Suppressor macrophage treated with lipopolysaccharide for 1 hour (primary cell): ENCODE data around the gene PLP2.
"Not testable (repeated sequence)": the region's sequence is repeated elsewhere in the genome, so short reads cannot be mapped to it uniquely, and the experiment has no call there.

Source experiments
- DNase-seq, 3 donors: peaks; one replicate each; pipeline ENCODE4 v3.0.0-alpha.2; 2020 to 2022

PLP2 gene, protein sequence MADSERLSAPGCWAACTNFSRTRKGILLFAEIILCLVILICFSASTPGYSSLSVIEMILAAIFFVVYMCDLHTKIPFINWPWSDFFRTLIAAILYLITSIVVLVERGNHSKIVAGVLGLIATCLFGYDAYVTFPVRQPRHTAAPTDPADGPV

DNA sequence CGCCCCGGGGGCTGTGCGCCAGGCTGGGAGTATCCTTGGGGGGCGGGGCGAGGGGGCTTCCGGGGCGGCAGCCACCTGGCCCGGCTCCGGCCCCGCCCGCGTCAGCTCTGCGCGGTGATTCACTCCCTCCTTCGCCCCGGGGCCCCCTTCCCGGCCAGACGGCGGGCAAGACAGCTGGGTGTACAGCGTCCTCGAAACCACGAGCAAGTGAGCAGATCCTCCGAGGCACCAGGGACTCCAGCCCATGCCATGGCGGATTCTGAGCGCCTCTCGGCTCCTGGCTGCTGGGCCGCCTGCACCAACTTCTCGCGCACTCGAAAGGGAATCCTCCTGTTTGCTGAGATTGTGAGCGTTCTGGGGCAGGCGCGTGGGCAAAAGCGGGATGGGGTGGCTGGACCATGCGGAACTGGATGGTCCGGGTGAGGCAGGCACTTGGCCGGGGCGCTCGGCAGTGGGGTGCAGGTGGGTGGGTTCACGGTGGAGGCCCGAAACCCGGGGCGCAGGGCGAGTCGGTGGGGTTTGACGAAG, at the start of gene PLP2:
PLP2 (plus strand) TSS at position 147 of the 528 bp plus-strand sequence; CDS start at position 250, 103 bp downstream.
- peak; percentile 54 to 71 (median 58) for DNase-seq

DNA sequence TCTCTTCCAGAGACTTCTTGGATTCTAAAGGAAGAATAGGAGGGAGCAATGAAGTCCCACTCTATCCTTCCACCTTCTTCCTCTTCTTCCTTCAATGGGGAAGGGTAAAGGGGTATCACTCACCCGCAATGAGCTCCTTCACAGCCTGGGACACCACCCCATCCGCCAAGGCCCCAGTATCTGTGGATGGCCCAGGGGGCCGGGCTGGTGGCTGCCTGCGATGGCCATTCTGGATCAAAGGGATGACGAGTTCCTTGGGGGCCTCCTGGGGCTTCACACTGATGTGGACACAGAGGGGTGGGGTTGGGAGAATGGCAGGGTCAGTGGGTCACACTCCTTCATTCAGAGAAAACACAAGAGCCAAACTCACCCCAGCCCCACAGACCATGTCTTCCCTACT, 49.2 kb upstream of the PLP2 start:
- DNase-seq: no peak

DNA sequence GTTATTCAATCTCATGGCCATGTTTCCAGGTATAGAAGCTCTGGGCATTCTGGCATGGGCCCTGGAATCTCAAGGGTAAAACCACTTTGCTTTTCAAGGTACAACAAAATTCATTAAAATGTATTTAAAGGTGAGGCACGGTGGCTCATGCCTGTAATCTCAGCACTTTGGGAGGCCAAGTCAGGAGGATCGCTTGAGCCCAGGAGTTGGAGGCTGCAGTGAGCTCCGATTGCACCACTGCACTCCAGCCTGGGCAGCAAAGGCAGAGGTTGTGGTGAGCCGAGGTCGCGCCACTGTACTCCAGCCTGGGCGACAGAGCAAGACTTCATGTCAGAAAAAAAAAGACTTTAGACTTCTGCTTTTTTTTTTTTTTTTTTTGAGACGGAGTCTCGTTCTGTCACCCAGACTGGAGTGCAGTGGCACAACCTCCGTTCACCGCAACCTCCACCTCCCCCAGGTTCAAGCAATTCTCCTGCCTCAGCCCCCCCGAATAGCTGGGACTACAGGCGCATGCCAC, 43.9 kb upstream of the PLP2 start:
- DNase-seq: not testable (repeated sequence)

DNA sequence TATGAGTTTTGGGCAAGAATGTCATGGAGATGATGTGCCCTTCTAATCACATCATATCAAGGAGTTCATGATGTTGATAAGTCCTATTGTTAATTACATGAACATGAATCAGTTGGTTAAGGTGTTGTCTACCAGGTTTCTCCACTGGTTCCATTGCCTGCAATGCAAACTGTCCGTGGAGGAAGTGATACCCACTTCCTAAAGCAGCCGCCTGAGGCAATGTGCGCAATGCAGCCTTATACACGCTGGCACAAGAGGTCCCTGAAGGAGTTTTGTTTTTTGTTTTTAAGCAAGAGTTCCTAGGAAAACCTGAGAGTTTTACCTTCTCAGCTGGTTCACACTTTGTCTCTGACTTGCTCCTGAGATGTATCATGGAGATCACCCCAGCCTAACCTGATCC, 42.3 kb upstream of the PLP2 start:
- peak; percentile 31 to 46 (median 35) for DNase-seq

DNA sequence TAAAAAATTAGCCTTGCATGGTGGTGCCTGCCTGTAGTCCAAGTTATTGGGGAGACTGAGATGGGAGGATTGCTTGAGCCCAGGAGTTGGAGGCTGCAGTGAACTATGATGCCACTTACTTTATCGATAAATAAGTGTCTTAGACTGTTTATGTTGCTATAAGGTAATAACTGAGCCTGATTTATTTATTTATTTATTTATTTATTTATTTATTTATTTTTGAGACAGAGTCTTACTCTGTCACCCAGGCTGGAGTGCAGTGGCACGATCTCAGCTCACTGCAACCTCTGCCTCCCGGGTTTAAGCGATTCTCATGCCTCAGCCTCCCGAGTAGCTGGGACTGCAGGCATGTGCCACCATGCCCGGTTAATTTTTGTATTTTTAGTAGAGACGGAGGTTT, 39.4 kb upstream of the PLP2 start:
- not testable (repeated sequence) for DNase-seq

DNA sequence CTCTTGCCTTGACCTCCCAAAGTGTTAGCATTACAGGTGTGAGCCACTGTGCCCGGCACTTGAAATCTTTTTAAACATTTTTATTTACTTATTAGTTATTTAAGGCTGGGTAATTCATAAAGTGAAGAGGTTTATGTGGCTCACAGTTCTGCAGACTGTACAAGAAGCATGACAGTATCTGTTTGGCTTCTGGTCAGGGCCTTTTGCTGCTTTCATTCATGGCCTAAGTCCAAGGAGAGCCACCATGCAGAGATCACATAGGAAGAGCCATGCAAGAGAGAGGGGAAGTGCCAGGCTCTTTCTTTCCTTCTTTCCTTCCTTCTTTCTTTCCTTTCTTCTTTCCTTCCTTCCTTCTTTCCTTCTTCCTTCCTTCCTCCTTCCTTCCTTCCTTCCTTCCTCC, 37.9 kb upstream of the PLP2 start:
- no peak for DNase-seq

DNA sequence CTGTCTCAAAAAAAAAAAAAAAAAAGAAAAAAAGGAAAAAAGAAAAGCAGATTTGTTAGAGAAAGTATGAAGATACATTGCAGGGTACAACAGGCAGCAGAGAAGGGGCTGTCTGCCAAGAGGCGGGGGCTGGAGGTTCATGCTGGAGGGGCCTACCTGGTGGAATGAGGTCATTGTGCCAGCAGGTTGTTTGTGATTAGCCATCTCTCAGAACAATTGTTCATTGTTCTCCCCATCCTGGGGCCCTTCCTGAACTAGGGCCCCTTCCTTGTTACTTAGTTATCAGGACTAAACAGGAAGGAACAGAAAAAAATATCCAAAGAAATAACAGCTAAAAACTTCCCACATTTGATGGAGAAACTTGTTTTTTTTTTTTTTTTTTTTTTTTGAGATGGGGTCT, 34.2 kb upstream of the PLP2 start:
- no peak for DNase-seq

DNA sequence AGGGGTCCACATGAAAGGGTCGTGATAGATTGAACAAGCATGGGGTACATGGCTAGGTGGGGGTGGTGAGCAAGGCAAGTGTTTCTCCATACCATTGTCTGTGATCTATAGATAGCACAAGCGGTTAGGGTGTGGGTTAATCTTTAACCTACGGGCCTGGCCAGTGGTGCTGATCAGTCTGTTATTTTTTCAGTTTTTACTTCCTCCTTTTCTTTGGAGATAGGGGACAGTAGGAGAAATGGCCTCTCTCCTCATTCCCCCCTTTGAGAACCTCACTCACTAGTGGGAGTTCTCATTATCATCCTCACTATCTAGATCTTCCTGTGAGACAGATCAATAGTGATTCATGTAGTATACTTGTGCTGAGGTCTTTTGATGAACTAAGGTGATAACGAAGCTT, 32.0 kb upstream of the PLP2 start:
- DNase-seq: no peak

DNA sequence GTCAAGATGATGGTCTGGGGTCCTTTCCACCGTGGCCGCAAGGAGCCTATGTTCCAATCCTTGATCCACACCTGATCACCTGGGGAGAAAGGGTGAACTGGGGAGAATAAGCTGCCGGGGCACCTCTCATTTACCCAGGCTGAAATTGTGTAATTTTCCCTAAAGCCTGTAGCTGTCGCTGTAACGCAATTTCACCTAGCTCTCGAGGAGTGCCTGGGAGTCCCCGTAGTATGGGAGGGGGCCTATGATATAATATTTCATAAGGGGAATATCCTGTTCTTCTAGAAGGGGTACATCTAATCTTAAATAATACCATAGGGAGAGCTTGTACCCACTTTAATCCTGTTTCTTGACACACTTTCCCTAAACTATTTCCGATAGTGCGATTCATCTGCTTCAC, 29.4 kb upstream of the PLP2 start:
- peak in 1 of 3 donors; percentile 14 for DNase-seq

DNA sequence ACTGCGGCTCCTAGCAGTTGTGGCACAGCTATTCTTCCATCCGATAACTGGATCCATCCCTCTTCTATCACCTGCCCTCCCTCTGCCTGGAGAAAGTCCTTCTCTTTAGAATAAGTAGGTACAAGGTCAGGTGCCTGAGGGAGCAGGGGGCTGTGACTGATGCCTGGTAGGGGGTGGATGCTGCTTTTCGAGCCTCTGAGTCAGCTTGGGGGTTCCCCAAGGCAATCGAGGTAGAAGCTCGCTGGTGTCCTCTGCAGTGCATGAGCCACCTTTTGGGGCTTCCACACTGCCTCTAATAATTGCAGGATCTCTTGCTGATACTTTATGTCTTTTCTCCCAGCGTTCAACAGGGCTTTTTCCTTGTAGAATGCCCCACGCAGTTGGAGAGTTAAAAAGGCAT, 28.5 kb upstream of the PLP2 start:
- DNase-seq: not testable (repeated sequence)

DNA sequence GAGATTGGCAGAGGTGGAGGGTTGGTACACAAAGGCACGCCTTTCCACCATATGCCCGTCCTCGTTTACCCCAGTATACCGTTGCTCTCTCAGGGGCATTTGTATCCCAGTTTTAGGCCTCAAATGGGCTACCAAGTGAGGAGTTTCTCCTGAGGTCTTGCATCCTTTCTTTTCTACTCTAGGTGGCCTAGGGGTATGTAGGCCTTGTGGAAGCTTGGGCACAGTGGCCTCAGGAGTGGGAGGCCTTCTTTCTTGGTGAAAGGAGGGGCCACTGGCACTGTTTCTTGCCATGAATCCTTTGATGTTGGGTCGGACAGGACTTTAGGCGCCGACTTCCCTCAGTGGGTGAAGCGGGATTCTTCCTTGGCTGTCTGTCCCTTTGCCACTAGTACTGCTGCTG, 24.4 kb upstream of the PLP2 start:
- no peak for DNase-seq

DNA sequence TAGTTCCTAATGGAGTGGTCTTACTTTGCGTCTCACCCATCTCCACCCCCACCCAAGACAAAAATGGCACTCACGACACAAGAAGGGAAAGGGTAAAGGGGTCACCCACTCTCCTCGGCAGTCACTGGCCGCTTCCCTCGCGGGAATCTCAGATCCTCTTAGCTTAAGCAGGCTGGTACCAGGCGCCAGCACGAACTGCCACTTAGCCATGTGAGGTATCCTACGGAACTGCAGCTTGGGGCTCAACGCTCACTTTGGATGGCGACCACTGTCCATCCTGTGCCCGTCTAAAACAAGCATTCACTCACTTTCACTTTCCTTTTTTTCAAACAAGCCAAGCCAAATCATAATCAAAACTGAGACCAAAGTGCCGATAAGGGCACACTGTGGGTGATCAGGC, 23.8 kb upstream of the PLP2 start:
- DNase-seq: no peak

DNA sequence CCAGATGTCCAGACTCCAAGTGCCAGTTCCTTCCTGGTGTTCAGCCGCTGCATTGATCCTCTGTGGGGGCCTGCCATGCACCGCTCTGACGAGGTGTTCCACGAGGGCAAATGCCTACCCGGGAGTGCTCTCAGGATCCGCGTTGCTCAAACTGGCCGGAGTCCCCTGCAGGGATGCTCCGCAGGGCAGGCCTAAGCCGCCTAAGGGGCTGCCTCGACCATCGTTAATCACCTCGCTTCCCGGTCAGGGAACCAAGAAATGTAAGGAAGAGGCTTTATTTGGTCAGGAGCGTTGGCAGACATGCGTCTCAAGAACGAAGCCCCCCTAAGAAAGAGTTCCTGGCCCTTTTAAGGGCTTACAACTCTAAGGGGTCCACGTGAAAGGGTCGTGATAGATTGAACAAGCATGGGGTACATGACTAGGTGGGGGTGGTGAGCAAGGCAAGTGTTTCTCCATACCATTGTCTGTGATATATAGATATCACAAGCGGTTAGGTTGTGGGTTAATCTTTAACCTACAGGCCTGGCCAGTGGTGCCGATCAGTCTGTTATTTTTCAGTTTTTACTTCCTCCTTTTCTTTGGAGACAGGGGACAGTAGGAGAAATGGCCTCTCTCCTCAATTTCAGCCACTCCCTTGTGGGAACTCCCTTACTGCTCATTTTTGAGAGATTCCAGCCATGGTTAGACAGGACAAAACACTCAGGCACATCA, 23.2 kb upstream of the PLP2 start:
- DNase-seq: peak; percentile 21 to 33 (median 29)

DNA sequence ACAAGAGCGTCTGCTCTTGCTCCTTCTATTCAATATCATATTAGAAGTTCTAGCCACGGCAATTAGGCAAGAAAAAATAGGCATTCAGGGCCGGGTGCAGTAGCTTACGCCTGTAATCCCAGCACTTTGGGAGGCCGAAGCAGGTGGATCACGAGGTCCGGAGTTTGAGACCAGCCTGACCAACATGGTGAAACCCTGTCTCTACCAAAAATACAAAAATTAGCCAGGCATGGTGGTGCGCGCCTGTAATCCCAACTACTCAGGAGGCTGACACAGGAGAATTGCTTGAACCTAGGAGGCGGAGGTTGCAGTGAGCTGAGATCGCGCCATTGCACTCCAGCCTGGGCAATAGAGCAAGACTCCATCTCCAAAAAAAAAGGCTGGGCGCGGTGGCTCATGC, 22.4 kb upstream of the PLP2 start:
- DNase-seq: not testable (repeated sequence)

DNA sequence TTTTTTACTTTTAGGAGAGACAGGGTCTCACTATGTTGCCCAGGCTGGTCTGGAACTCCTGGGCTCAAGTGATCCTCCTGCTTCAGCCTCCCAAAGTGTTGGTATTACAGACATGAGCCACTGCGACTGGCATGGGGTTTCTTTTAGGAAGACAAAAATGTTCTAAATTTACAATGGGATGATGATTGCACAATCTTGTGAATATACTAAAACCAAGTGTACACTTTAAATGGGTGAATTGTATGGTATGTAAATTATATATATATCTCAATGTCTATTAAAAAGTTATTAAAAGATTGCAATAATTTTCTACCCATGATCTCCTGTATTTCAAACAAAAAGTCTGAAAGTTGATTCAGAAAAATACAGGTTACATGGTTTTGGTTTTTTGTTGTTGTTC, 18.2 kb upstream of the PLP2 start:
- DNase-seq: no peak

DNA sequence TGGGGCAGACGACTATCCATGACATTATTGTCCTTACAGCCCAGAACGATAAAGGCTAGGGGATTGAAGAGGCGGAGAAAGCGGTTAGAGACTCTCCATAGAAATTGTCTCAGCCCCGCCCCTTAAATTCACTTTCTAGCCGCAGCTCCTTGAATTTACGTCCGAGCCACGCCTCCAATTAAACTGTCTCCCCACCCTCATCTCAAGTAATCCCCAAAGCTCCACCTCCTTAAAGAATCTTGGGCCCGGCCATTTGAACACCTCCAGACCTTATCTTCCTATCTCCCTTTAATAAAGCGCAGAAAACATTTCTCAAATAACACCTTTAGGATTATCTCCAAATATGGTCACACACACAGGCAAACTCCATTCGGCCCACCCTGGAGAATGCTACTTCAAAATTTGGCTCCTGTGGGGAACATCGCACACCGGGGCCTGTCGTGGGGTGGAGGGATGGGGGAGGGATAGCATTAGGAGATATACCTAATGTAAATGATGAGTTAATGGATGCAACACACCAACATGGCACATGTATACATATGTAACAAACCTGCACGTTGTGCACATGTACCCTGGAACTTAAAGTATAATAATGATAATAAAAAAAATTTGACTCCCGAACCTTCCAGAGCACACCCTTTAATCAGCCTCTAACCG, 16.3 kb upstream of the PLP2 start:
- DNase-seq: peak; percentile 29 to 56 (median 33)

DNA sequence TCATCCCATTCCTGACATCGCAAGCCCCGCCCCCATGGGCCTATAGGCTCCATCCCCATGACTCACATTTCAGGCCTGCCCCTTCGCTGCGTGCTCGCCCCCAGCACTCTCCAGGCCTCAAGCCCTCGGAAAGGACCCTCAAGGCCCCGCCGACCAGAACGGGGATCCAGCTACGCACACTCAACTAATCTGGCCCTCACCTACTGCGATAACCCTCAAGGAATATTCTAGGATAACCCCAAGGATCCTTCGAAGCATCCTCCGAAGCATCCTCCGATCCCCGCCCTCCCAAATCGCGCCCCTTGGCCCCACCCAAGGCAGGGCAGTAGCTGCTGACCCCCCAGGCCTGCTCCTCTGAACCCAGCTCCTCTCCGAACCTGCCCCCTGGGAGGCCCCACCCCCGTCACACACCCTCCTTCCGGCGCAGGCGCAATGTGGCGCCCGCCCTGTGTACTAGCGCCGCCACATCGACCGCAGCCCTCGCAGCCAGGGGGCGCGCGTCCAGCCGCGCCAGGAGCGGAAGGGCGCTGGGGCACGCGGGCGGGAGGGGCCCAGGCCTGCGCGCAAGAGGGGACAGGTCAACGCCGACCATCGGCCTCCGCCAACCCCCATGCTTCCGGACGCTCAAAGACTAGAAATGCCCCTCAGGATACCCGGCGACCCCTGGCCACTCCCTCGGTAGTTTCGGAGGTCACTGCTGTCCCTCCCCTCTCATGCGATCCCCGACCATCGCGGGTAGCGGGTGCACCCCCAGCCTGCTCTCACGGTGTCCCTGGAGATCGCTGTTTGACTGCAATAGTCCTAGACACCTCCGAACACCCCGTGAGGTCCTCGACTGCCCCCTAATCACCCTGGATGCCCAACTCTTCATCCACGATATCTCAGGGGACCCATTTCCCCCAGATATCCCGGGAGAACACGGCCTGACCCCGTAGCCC, 15.5 kb upstream of the PLP2 start:
- DNase-seq: peak; percentile 83 to 93 (median 88)

DNA sequence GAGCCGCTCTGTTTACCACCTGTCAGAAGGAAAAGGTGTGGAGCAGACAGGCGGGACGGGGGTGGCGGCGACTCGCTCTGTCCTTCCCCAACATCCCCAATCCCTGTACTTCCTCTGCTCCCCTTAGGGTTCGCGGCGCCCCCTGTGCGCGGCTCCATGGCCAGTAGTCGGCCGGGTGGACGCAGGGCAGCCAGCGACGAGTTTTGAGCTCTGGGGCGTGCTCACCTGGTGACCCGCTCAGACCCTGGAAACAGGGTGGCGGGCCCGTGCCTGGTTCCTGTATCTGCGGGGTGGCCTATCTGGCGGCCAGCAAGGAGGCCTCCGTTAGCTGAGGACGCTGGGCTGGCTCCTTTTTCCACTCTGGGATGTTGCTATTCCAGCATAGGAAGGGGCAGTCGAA, 14.5 kb upstream of the PLP2 start:
- DNase-seq: no peak

DNA sequence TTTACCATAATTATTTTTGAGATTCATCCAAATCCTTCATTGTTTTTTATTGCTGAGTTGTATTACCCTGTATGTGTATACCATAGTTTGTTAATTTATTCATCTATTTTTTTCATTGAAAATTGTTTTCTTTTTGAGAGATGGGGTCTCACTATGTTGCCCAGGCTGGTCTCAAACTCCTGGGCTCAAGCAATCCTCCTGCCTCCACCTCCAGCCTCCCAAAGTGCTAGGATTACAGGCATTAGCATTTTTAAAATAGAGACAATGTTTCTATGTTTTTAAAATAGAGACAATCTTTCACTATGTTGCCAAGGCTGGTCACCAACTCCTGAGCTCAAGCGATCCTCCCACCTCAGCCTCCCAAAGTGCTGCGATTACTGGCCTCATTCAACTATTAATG, 10.8 kb upstream of the PLP2 start:
- DNase-seq: no peak

DNA sequence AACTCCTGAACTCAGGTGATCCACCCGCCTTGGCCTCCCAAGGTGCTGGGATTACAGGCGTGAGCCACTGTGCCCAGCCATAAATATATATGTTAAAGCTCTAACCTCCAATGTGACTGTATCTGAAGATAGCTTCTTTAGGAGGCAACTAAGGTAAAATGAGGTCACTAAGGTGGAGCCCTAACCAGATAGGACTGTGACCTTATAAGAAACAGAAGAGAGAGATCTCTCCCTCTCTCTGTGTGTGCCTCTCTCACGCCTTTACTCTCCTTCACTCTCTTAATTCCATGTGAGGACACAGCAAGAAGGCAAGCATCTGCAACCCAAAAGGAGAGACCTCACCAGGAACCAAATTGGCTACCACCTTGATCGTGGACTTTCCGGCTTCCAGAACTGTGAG, 10.1 kb upstream of the PLP2 start:
- DNase-seq: no peak

DNA sequence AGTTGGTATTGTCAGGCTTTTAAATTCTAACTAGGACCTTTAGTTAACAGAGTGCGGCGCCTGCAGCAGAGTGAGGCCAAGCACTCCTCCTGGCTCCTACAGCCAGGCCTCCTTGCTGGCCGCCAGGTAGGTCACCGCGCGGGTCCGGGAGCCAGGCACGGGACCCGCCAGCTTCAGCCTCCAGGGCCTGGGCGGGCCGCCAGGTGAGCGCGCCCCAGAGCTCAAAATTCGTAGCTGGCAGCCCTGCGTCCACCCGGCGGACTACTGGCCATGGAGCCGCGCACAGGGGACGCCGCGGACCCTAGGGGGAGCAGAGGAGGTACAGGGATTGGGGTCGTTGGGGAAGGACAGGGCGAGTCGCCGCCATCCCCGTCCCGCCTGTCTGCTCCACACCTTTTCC, 9.1 kb upstream of the PLP2 start, which contains the start of gene MAGIX:
MAGIX (plus strand) TSS at position 139 of the 400 bp plus-strand sequence; CDS start at position 271, 132 bp downstream.
- DNase-seq: no peak
